Hepatocyte (in vitro differentiated cells): ENCODE measurements around the gene ZNF557.
"Not testable (repeated sequence)": the region's sequence is repeated elsewhere in the genome, so short reads cannot be mapped to it uniquely, and the experiment has no call there.

Experiments used
- EZH2 ChIP-seq: fragments of 200-600 bp; sonication (generic); IDR thresholded peaks from 2 replicates; pipeline ENCODE4 v1.6.1; 2016; ENCODE audit warnings: antibody characterized with exemption, mild to moderate bottlenecking, borderline replicate concordance
- EZH2phosphoT487 ChIP-seq: fragments of 200-600 bp; sonication (generic); IDR thresholded peaks from one replicate; pipeline ENCODE4 v1.6.1; 2018; ENCODE audit warnings: antibody characterized with exemption, mild to moderate bottlenecking, low read depth, moderate library complexity; ENCODE audit not compliant: unreplicated experiment, severe bottlenecking
- TF ChIP-seq, protein P1 (sequence below): fragments of 200-600 bp; sonication (generic); IDR thresholded peaks from 2 replicates; pipeline ENCODE4 v1.5.1; 2016; ENCODE audit warnings: antibody characterized with exemption, mild to moderate bottlenecking; ENCODE audit not compliant: poor library complexity

DNA sequence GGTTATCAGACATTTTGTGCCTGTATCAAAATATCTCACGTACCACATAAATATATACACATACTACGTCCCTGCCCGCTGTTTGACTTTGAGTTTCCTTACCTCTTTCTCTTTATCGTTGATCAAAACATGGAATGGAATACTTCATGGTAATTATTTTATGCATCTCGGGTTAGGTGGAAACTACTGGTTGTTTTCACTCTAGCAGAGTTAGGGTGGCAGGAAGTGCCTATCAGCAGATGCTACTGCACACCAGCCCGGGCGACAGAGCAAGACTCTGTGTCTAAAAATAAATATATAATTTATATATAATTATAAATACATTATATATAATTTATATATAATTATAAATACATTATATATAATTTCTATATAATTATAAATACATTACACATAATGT is 16.6 kb upstream of the ZNF557 start:
- TF ChIP-seq EZH2, EZH2phosphoT487: not testable (repeated sequence)
- TF ChIP-seq, protein P1, sequence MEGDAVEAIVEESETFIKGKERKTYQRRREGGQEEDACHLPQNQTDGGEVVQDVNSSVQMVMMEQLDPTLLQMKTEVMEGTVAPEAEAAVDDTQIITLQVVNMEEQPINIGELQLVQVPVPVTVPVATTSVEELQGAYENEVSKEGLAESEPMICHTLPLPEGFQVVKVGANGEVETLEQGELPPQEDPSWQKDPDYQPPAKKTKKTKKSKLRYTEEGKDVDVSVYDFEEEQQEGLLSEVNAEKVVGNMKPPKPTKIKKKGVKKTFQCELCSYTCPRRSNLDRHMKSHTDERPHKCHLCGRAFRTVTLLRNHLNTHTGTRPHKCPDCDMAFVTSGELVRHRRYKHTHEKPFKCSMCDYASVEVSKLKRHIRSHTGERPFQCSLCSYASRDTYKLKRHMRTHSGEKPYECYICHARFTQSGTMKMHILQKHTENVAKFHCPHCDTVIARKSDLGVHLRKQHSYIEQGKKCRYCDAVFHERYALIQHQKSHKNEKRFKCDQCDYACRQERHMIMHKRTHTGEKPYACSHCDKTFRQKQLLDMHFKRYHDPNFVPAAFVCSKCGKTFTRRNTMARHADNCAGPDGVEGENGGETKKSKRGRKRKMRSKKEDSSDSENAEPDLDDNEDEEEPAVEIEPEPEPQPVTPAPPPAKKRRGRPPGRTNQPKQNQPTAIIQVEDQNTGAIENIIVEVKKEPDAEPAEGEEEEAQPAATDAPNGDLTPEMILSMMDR = not testable (repeated sequence)
